B cell (primary cell): ENCODE data around the gene SLC10A4. TPM values are rescaled to one million over a fixed set of nuclear protein-coding genes. Genes with fewer than 3 reads are reported as not detected.

Experiments
- ATAC-seq: fragments of 200-7000 bp; cut with Tn5 transposase; one replicate; pipeline ENCODE4 v1.10.0; 2021; ENCODE audit warnings: low read depth, mild to moderate bottlenecking, moderate number of reproducible peaks, moderate library complexity
- CTCF ChIA-PET: fragments of 350-600 bp; sonication (Branson Sonifier 250); formaldehyde crosslinking; loops from one replicate; lab custom pipeline; 2021; ENCODE audit warnings: antibody characterized with exemption, inconsistent platforms; lab: Charles Lee
- POLR2A ChIA-PET: fragments of 350-600 bp; sonication (Branson Sonifier 250); formaldehyde crosslinking; loops from one replicate; lab custom pipeline; 2021; ENCODE audit warnings: antibody characterized with exemption; lab: Charles Lee
- DNase-seq: peaks from one replicate; pipeline ENCODE4 v3.0.0; 2013
- H2AFZ ChIP-seq: 2 replicates; pipeline ENCODE4 v1.6.1; 2012; ENCODE audit warnings: mild to moderate bottlenecking, low read depth, low read length; ENCODE audit not compliant: insufficient read depth, poor library complexity, severe bottlenecking
- H3K27ac ChIP-seq, 2 donors: 1 replicate in 1 of 2; 2 replicates in 1 of 2; pipeline ENCODE4 v1.5.1; 2012 to 2013; ENCODE audit warnings: low read length in 2 of 2, mild to moderate bottlenecking in 2 of 2, moderate library complexity in 1 of 2
- H3K27me3 ChIP-seq, 4 experiments: fragments of 200-600 bp in 1 of 4; sonication (generic) in 1 of 4; replicated peaks in 1 of 4; 1 replicate in 2 of 4; 2 replicates in 2 of 4; pipeline versions ENCODE4 v1.6.1 to v1.7.0; 2013 to 2016; ENCODE audit warnings: low read length in 3 of 4, mild to moderate bottlenecking in 2 of 4, mixed read lengths in 1 of 4, moderate library complexity in 1 of 4; ENCODE audit not compliant: insufficient read depth in 4 of 4, control insufficient read depth in 3 of 4; ENCODE audit errors: control extremely low read depth in 1 of 4
- H3K36me3 ChIP-seq, 2 experiments: replicated peaks in 1 of 2; 1 replicate in 1 of 2; 2 replicates in 1 of 2; pipeline versions ENCODE4 v1.6.1 to v1.7.1; 2013; ENCODE audit warnings: low read length in 1 of 2; ENCODE audit not compliant: insufficient read depth in 2 of 2, control insufficient read depth in 1 of 2; ENCODE audit errors: control extremely low read depth in 1 of 2, extremely low read depth in 1 of 2
- H3K4me1 ChIP-seq, 2 donors: fragments of 200-600 bp in 1 of 2; sonication (generic) in 1 of 2; 1 replicate in 1 of 2; 2 replicates in 1 of 2; pipeline versions ENCODE4 v1.5.1 to v1.6.1; 2013 to 2017; ENCODE audit warnings: low read length in 2 of 2; ENCODE audit not compliant: control insufficient read depth in 2 of 2, insufficient read depth in 2 of 2
- H3K4me2 ChIP-seq: replicated peaks from 2 replicates; pipeline ENCODE3; 2012; ENCODE audit warnings: mild to moderate bottlenecking, low read depth, low read length; ENCODE audit not compliant: poor library complexity, severe bottlenecking
- H3K4me3 ChIP-seq, 5 experiments: fragments of 200-600 bp in 1 of 5; sonication (generic) in 1 of 5; 1 replicate in 3 of 5; 2 replicates in 2 of 5; pipeline versions ENCODE4 v1.5.1 to v1.7.0; 2011 to 2016; ENCODE audit warnings: low read length in 4 of 5, mild to moderate bottlenecking in 4 of 5, low read depth in 2 of 5, control low read depth in 1 of 5, moderate library complexity in 1 of 5; ENCODE audit not compliant: insufficient read depth in 1 of 5; ENCODE audit errors: control extremely low read depth in 1 of 5, extremely low read depth in 1 of 5
- H3K79me2 ChIP-seq: fragments of 200-600 bp; sonication (generic); one replicate; pipeline ENCODE4 v1.6.0; 2016; ENCODE audit warnings: low read length; ENCODE audit not compliant: control insufficient read depth, insufficient read depth
- H3K9ac ChIP-seq: fragments of 200-600 bp; sonication (generic); 2 replicates; pipeline ENCODE4 v1.6.1; 2017; ENCODE audit warnings: mild to moderate bottlenecking, low read length, moderate library complexity
- H3K9me3 ChIP-seq, 3 donors: one replicate each; pipeline versions ENCODE4 v1.6.1 to v1.7.1; 2013; ENCODE audit warnings: low read length in 2 of 3; ENCODE audit not compliant: control insufficient read depth in 2 of 3, insufficient read depth in 1 of 3; ENCODE audit errors: control extremely low read depth in 1 of 3
- H4K20me1 ChIP-seq: 2 replicates; pipeline ENCODE4 v1.6.0; 2012; ENCODE audit warnings: mild to moderate bottlenecking, low read length; ENCODE audit not compliant: insufficient read depth, control insufficient read depth, poor library complexity, severe bottlenecking
- H3K27ac Mint-ChIP-seq: one replicate; pipeline ENCODE4 v1.8.0; 2021; ENCODE audit warnings: mixed read lengths
- H3K27me3 Mint-ChIP-seq: one replicate; pipeline ENCODE4 v1.8.0; 2021; ENCODE audit warnings: mixed read lengths
- H3K4me1 Mint-ChIP-seq: one replicate; pipeline ENCODE4 v1.8.0; 2021; ENCODE audit warnings: mixed read lengths
- H3K4me3 Mint-ChIP-seq: one replicate; pipeline ENCODE4 v1.8.0; 2021; ENCODE audit warnings: mixed read lengths
- H3K9me3 Mint-ChIP-seq: one replicate; pipeline ENCODE4 v1.8.0; 2022; ENCODE audit warnings: mixed read lengths; ENCODE audit not compliant: insufficient read depth
- EZH2 ChIP-seq: IDR thresholded peaks from 2 replicates; pipeline ENCODE4 v1.6.1; 2012; ENCODE audit warnings: borderline replicate concordance, low read depth, mild to moderate bottlenecking, moderate library complexity, low read length; ENCODE audit not compliant: insufficient read depth, poor library complexity, severe bottlenecking
- WGBS: methylation state at CpG from one replicate; pipeline ENCODE4 v1.1.5; 2013; ENCODE audit warnings: missing lambda C conversion rate; ENCODE audit not compliant: insufficient coverage; 5-methylcytosine and 5-hydroxymethylcytosine counted together
- intact Hi-C: fragments of 100-400 bp; cut with micrococcal nuclease; formaldehyde crosslinking; loops from one replicate; pipeline ENCODE4 v1.10.0; 2022
- polyA plus RNA-seq: library from polyadenylated mRNA; depleted of rRNA; stranded (reverse); fragments of >200 nt; gene quantifications from 2 replicates; pipeline ENCODE4 v1.2.3, GENCODE V29; 2012
- total RNA-seq, 2 donors: library from RNA; stranded (reverse); fragments of 120-200 nt in 1 of 2; gene quantifications; 1 replicate in 1 of 2; 2 replicates in 1 of 2; pipeline versions ENCODE4 v1.2.3 to v1.2.4, GENCODE V29; 2013 to 2022
- TF ChIP-seq, protein P1 (sequence below): fragments of 200-600 bp; IDR thresholded peaks from one replicate; pipeline ENCODE4 v1.8.0; 2022; ENCODE audit warnings: antibody characterized with exemption, mild to moderate bottlenecking

Gene SLC10A4
- total and polyA plus RNA-seq, 2 donors (not counting 1 experiment from before 2014, with no cell fraction given) = 0.07 to 0.25 TPM

DNA sequence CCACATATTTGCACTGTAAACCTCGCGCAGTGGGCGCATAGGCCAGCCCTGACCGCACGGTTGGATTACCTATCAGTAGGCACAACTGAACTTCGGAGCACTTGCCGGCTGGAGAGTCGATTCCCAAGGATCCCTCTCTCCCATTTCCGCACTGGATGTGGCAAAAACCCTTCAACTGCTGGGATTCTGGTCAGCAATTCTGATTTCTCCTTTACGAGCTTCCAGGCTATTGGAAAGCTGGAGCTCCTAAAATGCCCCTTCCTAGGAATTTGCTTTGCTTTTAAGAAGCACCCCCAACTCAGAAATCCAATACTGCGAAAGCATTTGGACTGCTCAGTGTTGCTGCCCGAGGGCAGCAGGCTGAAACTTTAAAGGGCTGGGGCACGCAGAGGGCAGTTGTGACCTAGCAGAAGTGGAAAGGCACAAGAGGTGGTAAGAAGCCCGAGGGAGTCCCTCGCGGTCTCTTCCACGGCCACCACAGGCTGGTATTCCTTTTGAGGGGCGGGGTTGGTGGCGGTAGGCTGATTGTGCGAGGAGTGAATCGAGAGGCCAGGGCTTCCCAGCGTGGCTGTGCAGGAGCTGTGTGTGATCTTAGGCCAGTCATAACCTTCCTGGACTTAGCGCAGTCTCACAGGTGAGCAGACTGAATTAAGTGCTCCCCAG lies 8.5 kb downstream of the SLC10A4 start:
- Mint-ChIP-seq H3K4me3 (peak overlapping the region; percentile 20), H3K27ac (no peak overlapping the region), H3K9me3 (no peaks in the 10 kb centered on the region), H3K27me3 (peaks cover 34% of the 10 kb centered on the region), H3K4me1 (peaks cover 4% of the 10 kb centered on the region)
- peaks cover 0 to 24% (median 16%) of the 10 kb centered on the region in 4 experiments for H3K27me3 ChIP-seq
- H3K9me3 ChIP-seq = peaks cover 0 to 4% (median 1%) of the 10 kb centered on the region in 3 donors
- peak overlapping the region; percentile 74 for H3K4me2 ChIP-seq
- WGBS = 83% methylated on average over 22 of the region's 23 CpGs
- DNase-seq = no peak
- H3K9ac ChIP-seq = no peak overlapping the region
- intact Hi-C loops = no loop called here
- peaks cover 9 to 11% of the 10 kb centered on the region in 2 donors for H3K4me1 ChIP-seq
- no peak overlapping the region for H3K27ac ChIP-seq
- H3K4me3 ChIP-seq = no peak overlapping the region
- POLR2A ChIA-PET = no interaction called here
- no peaks in the 10 kb centered on the region for H4K20me1 ChIP-seq
- H3K36me3 ChIP-seq = no peaks in the 10 kb centered on the region
- ATAC-seq = no peak
- no peaks in the 10 kb centered on the region for H3K79me2 ChIP-seq
- peak overlapping the region; percentile 56 for H2AFZ ChIP-seq
- TF ChIP-seq, protein P1, sequence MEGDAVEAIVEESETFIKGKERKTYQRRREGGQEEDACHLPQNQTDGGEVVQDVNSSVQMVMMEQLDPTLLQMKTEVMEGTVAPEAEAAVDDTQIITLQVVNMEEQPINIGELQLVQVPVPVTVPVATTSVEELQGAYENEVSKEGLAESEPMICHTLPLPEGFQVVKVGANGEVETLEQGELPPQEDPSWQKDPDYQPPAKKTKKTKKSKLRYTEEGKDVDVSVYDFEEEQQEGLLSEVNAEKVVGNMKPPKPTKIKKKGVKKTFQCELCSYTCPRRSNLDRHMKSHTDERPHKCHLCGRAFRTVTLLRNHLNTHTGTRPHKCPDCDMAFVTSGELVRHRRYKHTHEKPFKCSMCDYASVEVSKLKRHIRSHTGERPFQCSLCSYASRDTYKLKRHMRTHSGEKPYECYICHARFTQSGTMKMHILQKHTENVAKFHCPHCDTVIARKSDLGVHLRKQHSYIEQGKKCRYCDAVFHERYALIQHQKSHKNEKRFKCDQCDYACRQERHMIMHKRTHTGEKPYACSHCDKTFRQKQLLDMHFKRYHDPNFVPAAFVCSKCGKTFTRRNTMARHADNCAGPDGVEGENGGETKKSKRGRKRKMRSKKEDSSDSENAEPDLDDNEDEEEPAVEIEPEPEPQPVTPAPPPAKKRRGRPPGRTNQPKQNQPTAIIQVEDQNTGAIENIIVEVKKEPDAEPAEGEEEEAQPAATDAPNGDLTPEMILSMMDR = no peak
- TF ChIP-seq EZH2 = no peak
- CTCF ChIA-PET = no interaction called here

DNA sequence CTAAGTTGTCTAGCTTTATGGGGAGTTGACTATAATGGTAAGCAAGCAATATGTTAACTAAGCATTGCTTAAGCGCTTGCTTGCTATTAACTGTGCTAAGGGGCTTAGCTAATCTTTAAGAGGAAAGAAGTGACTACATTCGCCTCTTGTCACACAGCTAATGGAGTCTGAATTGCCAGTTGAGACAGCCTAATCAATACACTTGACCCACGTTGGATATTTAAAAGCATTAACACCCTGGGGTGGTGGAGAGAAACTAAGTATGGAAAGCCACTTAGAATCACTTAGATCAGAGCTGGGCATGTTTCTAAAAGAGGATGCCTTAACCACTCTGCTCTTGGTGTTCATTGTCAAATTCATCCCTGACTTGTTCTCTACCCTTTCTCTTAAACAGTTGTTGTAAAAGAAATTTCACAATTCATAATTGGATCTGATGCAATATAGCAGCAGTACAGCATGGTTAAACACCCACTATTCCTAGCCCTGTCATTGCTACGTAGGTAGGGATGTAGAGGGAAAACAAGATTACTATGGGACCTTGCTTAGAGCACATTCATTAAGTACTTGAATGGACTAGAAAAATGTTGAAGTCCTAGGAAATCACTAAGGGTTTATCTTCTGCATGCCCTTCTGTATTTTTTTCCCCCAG lies 10.4 kb downstream of the SLC10A4 start:
- Histone ChIP-seq H3K27ac (no peak overlapping the region), H3K9me3 (peaks cover 0 to 4% (median 1%) of the 10 kb centered on the region in 3 donors), H3K4me2 (no peak overlapping the region), H3K36me3 (no peaks in the 10 kb centered on the region), H2AFZ (no peak overlapping the region), H3K79me2 (no peaks in the 10 kb centered on the region), H3K27me3 (peaks cover 0 to 16% (median 9%) of the 10 kb centered on the region in 4 experiments), H3K4me1 (peaks cover 9 to 11% of the 10 kb centered on the region in 2 donors), H4K20me1 (no peaks in the 10 kb centered on the region), H3K9ac (no peak overlapping the region), H3K4me3 (no peak overlapping the region)
- TF ChIP-seq, protein P1 = no peak
- TF ChIP-seq EZH2 = no peak
- POLR2A ChIA-PET = no interaction called here
- ATAC-seq = no peak
- CTCF ChIA-PET = no interaction called here
- intact Hi-C loops = no loop called here
- H3K4me1 Mint-ChIP-seq = peaks cover 4% of the 10 kb centered on the region
- no peaks in the 10 kb centered on the region for H3K9me3 Mint-ChIP-seq
- WGBS = no CpG with 5 or more reads among the region's 4 CpGs
- DNase-seq = no peak
- no peak overlapping the region for H3K4me3 Mint-ChIP-seq
- no peak overlapping the region for H3K27ac Mint-ChIP-seq
- H3K27me3 Mint-ChIP-seq = peaks cover 19% of the 10 kb centered on the region
